Liver (tissue), 9 donors: ENCODE measurements around the gene NRIP1. TPM values are rescaled to one million over a fixed set of nuclear protein-coding genes. Genes with fewer than 3 reads are reported as not detected.

Source experiments
- DNase-seq: peaks from one replicate; pipeline ENCODE4 v3.0.0-alpha.2; 2017; ENCODE audit warnings: low spot score
- H3K27ac ChIP-seq, 2 donors: one replicate each; pipeline ENCODE4 v1.7.0; 2013; ENCODE audit warnings: inconsistent platforms in 2 of 2, low read length in 2 of 2, control low read depth in 1 of 2, low read depth in 1 of 2, mild to moderate bottlenecking in 1 of 2
- H3K27me3 ChIP-seq, 4 donors: one replicate each; pipeline versions ENCODE4 v1.6.1 to v1.7.0; 2013; ENCODE audit warnings: low read length in 3 of 4, inconsistent platforms in 1 of 4, mild to moderate bottlenecking in 1 of 4, moderate library complexity in 1 of 4; ENCODE audit not compliant: control insufficient read depth in 4 of 4, insufficient read depth in 4 of 4
- H3K36me3 ChIP-seq, 4 donors: one replicate each; pipeline versions ENCODE4 v1.6.1 to v1.7.0; 2013; ENCODE audit warnings: low read length in 3 of 4, mild to moderate bottlenecking in 3 of 4, low read depth in 1 of 4, moderate library complexity in 1 of 4; ENCODE audit not compliant: control insufficient read depth in 4 of 4, insufficient read depth in 3 of 4
- H3K4me1 ChIP-seq, 4 donors: one replicate each; pipeline versions ENCODE4 v1.6.1 to v1.7.0; 2013; ENCODE audit warnings: low read length in 3 of 4, mild to moderate bottlenecking in 3 of 4, moderate library complexity in 1 of 4; ENCODE audit not compliant: control insufficient read depth in 4 of 4, insufficient read depth in 4 of 4
- H3K4me3 ChIP-seq, 3 donors: one replicate each; pipeline versions ENCODE4 v1.6.1 to v1.7.0; 2013; ENCODE audit warnings: low read length in 3 of 3, control low read depth in 1 of 3, low read depth in 1 of 3, mild to moderate bottlenecking in 1 of 3
- H3K9ac ChIP-seq, 2 donors: one replicate each; pipeline ENCODE4 v1.7.0; 2013; ENCODE audit warnings: low read length in 2 of 2, mild to moderate bottlenecking in 2 of 2, moderate library complexity in 2 of 2, control low read depth in 1 of 2, low read depth in 1 of 2
- H3K9me3 ChIP-seq, 4 donors: one replicate each; pipeline versions ENCODE4 v1.6.1 to v1.7.0; 2013; ENCODE audit warnings: low read length in 3 of 4; ENCODE audit not compliant: control insufficient read depth in 4 of 4
- EGR1 ChIP-seq, 2 donors: IDR thresholded peaks; 2 replicates each; pipeline ENCODE4 v1.6.1; 2016 to 2018; ENCODE audit warnings: antibody characterized with exemption in 2 of 2, low read depth in 2 of 2
- FOXA1 ChIP-seq: IDR thresholded peaks from 2 replicates; pipeline ENCODE4 v1.6.1; 2016; ENCODE audit warnings: antibody characterized with exemption
- FOXA2 ChIP-seq: IDR thresholded peaks from 2 replicates; pipeline ENCODE4 v1.6.1; 2016; ENCODE audit warnings: antibody characterized with exemption
- GABPA ChIP-seq, 2 donors: IDR thresholded peaks in 1 of 2; conservative IDR thresholded peaks in 1 of 2; 2 replicates each; pipeline ENCODE4 v1.6.1; 2016; ENCODE audit warnings: antibody characterized with exemption in 2 of 2, mild to moderate bottlenecking in 1 of 2, moderate library complexity in 1 of 2
- HNF4A ChIP-seq, 2 donors: conservative IDR thresholded peaks; 2 replicates each; pipeline ENCODE4 v1.6.1; 2016; ENCODE audit warnings: antibody characterized with exemption in 2 of 2, mild to moderate bottlenecking in 2 of 2
- HNF4G ChIP-seq: IDR thresholded peaks from 2 replicates; pipeline ENCODE4 v1.6.1; 2016; ENCODE audit warnings: antibody characterized with exemption
- JUND ChIP-seq, 2 donors: IDR thresholded peaks; 2 replicates each; pipeline ENCODE4 v1.6.1; 2016; ENCODE audit warnings: antibody characterized with exemption in 2 of 2
- NR2F2 ChIP-seq: IDR thresholded peaks from 2 replicates; pipeline ENCODE4 v1.6.1; 2016; ENCODE audit warnings: antibody characterized with exemption
- RAD21 ChIP-seq, 2 donors: IDR thresholded peaks; 2 replicates each; pipeline ENCODE4 v1.6.1; 2016; ENCODE audit warnings: antibody characterized with exemption in 2 of 2, mild to moderate bottlenecking in 2 of 2
- RXRA ChIP-seq, 2 donors: IDR thresholded peaks; 2 replicates each; pipeline ENCODE4 v1.6.1; 2017 to 2018; ENCODE audit warnings: antibody characterized with exemption in 2 of 2, mild to moderate bottlenecking in 1 of 2
- SP1 ChIP-seq: IDR thresholded peaks from 2 replicates; pipeline ENCODE4 v1.6.1; 2018; ENCODE audit warnings: antibody characterized with exemption, mild to moderate bottlenecking
- TAF1 ChIP-seq: conservative IDR thresholded peaks from 2 replicates; pipeline ENCODE4 v1.6.1; 2016; ENCODE audit warnings: antibody characterized with exemption, mild to moderate bottlenecking
- YY1 ChIP-seq: IDR thresholded peaks from 2 replicates; pipeline ENCODE4 v1.6.1; 2016; ENCODE audit warnings: antibody characterized with exemption, mild to moderate bottlenecking
- WGBS: extraction: QIAGEN DNeasy Blood & Tissue Kit; methylation state at CpG from one replicate; pipeline ENCODE4 v1.1.7; 2013; 5-methylcytosine and 5-hydroxymethylcytosine counted together
- polyA plus RNA-seq, 2 donors: library from polyadenylated mRNA; stranded (reverse) in 1 of 2; unstranded in 1 of 2; fragments of 200-250 nt in 1 of 2; fragments of >200 nt in 1 of 2; fragmentation: Nextera tagmentation in 1 of 2; extraction: Ambion mirVana in 1 of 2; gene quantifications; one replicate each; pipeline versions ENCODE4 v1.2.1 to v1.2.3, GENCODE V29; 2013 to 2015
- total RNA-seq, 2 donors: library from RNA; depleted of rRNA; stranded (reverse); fragments of >200 nt; gene quantifications; one replicate each; pipeline ENCODE4 v1.2.3, GENCODE V29; 2014
- TF ChIP-seq, protein P1 (sequence below): fragments of 150-350 bp; IDR thresholded peaks from 2 replicates; pipeline ENCODE4 v1.5.1; 2017; ENCODE audit warnings: improper control_type of control experiment, low read depth, low read length; ENCODE audit not compliant: missing input control
- TF ChIP-seq, protein P2 (sequence below): IDR thresholded peaks from 2 replicates; pipeline ENCODE4 v1.6.1; 2016; ENCODE audit warnings: antibody characterized with exemption
- TF ChIP-seq, protein P3 (sequence below): IDR thresholded peaks from 2 replicates; pipeline ENCODE4 v1.6.1; 2016; ENCODE audit warnings: antibody characterized with exemption, mild to moderate bottlenecking
- TF ChIP-seq, protein P4 (sequence below): IDR thresholded peaks from 2 replicates; pipeline ENCODE4 v1.6.1; 2016; ENCODE audit warnings: antibody characterized with exemption
- TF ChIP-seq, protein P5 (sequence below): IDR thresholded peaks from 2 replicates; pipeline ENCODE4 v1.6.1; 2016; ENCODE audit warnings: antibody characterized with exemption
- donor health status: healthy.
- donor health status: healthy.
- donor health status: healthy.
- donor health status: healthy.
- donor health status: healthy.

Gene NRIP1
- total and polyA plus RNA-seq, 4 donors: 3.8 to 28.4 (median 12.6) TPM

DNA sequence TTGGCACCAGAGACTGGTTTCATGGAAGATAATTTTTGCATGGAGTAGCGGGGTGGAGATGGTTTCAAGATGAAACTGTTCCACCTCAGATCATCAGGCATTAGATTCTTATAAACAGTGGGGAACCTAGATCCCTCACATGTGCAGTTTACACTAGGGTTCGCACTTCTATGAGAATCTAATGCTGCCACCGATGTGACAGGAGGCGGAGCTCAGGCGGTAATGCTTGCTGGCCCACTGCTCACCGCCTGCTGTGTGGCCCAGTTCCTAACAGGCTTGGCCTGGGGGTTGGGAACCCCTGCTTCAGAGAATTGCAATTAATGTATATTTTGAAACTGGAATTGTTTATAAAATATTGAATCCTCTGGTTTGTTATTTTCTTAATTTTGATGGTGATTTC lies 92.1 kb downstream of the NRIP1 start:
- WGBS: 97% methylated on average over 6 of the region's 6 CpGs
- Histone ChIP-seq H3K27me3 (no peaks in the 10 kb centered on the region), H3K36me3 (peaks cover 0 to 13% (median 7%) of the 10 kb centered on the region in 4 donors), H3K4me1 (no peaks in the 10 kb centered on the region), H3K4me3 (no peak overlapping the region), H3K9ac (no peak overlapping the region), H3K9me3 (no peaks in the 10 kb centered on the region), H3K27ac (no peak overlapping the region)
- TF ChIP-seq RAD21 (IDR thresholded peaks at IDR 0.05): no peak
- no peak for TF ChIP-seq SP1
- TF ChIP-seq EGR1 (IDR thresholded peaks at IDR 0.05; ENCODE audit: low read depth in 2 of 2): no peak
- TF ChIP-seq JUND (IDR thresholded peaks at IDR 0.05): no peak
- TF ChIP-seq, protein P1, sequence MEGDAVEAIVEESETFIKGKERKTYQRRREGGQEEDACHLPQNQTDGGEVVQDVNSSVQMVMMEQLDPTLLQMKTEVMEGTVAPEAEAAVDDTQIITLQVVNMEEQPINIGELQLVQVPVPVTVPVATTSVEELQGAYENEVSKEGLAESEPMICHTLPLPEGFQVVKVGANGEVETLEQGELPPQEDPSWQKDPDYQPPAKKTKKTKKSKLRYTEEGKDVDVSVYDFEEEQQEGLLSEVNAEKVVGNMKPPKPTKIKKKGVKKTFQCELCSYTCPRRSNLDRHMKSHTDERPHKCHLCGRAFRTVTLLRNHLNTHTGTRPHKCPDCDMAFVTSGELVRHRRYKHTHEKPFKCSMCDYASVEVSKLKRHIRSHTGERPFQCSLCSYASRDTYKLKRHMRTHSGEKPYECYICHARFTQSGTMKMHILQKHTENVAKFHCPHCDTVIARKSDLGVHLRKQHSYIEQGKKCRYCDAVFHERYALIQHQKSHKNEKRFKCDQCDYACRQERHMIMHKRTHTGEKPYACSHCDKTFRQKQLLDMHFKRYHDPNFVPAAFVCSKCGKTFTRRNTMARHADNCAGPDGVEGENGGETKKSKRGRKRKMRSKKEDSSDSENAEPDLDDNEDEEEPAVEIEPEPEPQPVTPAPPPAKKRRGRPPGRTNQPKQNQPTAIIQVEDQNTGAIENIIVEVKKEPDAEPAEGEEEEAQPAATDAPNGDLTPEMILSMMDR: no peak
- TF ChIP-seq FOXA2: no peak
- DNase-seq: no peak

DNA sequence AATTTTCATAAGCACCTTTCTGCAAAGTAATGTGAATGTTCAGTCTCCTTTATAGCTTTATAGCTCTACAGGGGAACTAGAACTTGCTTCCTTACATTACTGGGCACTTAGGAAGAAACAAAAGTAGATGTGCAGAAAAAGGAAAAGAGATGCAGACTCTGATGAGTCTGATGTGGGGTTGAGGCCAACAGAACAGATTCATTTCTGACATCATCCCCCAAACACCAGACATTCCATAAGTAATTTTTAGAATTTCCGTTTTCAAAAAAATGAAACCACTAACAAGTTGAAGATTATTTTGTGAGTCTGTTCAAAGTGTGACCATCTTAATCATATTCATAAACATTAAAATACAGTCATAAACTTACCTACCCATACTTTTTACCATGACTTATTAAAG lies 96.0 kb downstream of the NRIP1 start:
- no peak for TF ChIP-seq YY1
- Histone ChIP-seq H3K36me3 (peaks cover 2 to 26% (median 19%) of the 10 kb centered on the region in 4 donors), H3K27me3 (no peaks in the 10 kb centered on the region), H3K4me3 (no peak overlapping the region), H3K9me3 (no peaks in the 10 kb centered on the region), H3K27ac (no peak overlapping the region), H3K9ac (no peak overlapping the region), H3K4me1 (no peaks in the 10 kb centered on the region)
- WGBS: 79% methylated on average over 1 of the region's 1 CpG
- DNase-seq: no peak

DNA sequence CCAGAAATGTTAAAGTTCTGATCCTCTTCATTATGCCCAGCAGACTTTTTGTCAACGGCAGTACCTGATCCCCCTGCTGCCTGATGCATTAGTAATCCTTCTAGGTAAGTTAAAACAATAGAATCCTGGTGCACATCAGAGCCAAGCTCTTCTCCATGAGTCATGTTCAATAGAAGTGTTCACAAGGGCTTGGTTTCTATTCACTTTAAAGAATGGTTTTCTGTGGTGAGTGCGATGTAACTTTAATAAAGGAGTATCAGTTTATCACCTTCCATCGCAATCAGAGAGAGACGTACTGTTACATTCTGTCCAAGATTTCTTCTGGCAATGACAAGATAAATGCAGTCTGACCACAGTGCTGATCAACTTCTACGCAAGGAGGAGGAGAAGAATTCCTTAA lies 96.8 kb downstream of the NRIP1 start:
- no peak for DNase-seq
- no peaks in the 10 kb centered on the region for H3K27me3 ChIP-seq
- TF ChIP-seq GABPA (IDR thresholded peaks at IDR 0.05 in 1 of 2, conservative IDR thresholded peaks at IDR 0.05 in 1 of 2) (no peak), FOXA1 (no peak), TAF1 (no peak), YY1 (no peak), JUND (IDR thresholded peaks at IDR 0.05) (no peak), NR2F2 (no peak), RAD21 (IDR thresholded peaks at IDR 0.05) (no peak), SP1 (no peak), EGR1 (IDR thresholded peaks at IDR 0.05; ENCODE audit: low read depth in 2 of 2) (no peak), FOXA2 (no peak), HNF4A (conservative IDR thresholded peaks at IDR 0.05) (no peak), RXRA (IDR thresholded peaks at IDR 0.05) (no peak), HNF4G (no peak)
- TF ChIP-seq, protein P2, sequence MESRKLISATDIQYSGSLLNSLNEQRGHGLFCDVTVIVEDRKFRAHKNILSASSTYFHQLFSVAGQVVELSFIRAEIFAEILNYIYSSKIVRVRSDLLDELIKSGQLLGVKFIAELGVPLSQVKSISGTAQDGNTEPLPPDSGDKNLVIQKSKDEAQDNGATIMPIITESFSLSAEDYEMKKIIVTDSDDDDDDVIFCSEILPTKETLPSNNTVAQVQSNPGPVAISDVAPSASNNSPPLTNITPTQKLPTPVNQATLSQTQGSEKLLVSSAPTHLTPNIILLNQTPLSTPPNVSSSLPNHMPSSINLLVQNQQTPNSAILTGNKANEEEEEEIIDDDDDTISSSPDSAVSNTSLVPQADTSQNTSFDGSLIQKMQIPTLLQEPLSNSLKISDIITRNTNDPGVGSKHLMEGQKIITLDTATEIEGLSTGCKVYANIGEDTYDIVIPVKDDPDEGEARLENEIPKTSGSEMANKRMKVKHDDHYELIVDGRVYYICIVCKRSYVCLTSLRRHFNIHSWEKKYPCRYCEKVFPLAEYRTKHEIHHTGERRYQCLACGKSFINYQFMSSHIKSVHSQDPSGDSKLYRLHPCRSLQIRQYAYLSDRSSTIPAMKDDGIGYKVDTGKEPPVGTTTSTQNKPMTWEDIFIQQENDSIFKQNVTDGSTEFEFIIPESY: no peak
- TF ChIP-seq, protein P3, sequence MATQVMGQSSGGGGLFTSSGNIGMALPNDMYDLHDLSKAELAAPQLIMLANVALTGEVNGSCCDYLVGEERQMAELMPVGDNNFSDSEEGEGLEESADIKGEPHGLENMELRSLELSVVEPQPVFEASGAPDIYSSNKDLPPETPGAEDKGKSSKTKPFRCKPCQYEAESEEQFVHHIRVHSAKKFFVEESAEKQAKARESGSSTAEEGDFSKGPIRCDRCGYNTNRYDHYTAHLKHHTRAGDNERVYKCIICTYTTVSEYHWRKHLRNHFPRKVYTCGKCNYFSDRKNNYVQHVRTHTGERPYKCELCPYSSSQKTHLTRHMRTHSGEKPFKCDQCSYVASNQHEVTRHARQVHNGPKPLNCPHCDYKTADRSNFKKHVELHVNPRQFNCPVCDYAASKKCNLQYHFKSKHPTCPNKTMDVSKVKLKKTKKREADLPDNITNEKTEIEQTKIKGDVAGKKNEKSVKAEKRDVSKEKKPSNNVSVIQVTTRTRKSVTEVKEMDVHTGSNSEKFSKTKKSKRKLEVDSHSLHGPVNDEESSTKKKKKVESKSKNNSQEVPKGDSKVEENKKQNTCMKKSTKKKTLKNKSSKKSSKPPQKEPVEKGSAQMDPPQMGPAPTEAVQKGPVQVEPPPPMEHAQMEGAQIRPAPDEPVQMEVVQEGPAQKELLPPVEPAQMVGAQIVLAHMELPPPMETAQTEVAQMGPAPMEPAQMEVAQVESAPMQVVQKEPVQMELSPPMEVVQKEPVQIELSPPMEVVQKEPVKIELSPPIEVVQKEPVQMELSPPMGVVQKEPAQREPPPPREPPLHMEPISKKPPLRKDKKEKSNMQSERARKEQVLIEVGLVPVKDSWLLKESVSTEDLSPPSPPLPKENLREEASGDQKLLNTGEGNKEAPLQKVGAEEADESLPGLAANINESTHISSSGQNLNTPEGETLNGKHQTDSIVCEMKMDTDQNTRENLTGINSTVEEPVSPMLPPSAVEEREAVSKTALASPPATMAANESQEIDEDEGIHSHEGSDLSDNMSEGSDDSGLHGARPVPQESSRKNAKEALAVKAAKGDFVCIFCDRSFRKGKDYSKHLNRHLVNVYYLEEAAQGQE: no peak
- TF ChIP-seq, protein P4, sequence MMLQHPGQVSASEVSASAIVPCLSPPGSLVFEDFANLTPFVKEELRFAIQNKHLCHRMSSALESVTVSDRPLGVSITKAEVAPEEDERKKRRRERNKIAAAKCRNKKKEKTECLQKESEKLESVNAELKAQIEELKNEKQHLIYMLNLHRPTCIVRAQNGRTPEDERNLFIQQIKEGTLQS: no peak
- TF ChIP-seq, protein P5, sequence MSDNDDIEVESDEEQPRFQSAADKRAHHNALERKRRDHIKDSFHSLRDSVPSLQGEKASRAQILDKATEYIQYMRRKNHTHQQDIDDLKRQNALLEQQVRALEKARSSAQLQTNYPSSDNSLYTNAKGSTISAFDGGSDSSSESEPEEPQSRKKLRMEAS: no peak
- TF ChIP-seq, protein P1: no peak
- H3K9ac ChIP-seq: no peak overlapping the region
- H3K9me3 ChIP-seq: no peaks in the 10 kb centered on the region
- no peaks in the 10 kb centered on the region for H3K4me1 ChIP-seq
- 94% methylated on average over 5 of the region's 5 CpGs for WGBS
- H3K4me3 ChIP-seq: no peak overlapping the region
- H3K27ac ChIP-seq: no peak overlapping the region
- peaks cover 2 to 26% (median 19%) of the 10 kb centered on the region in 4 donors for H3K36me3 ChIP-seq
